Measurements from ENCODE around the gene KRTAP20-3. TPM values are rescaled to one million over a fixed set of nuclear protein-coding genes. Genes with fewer than 3 reads are reported as not detected.

Gene KRTAP20-3
- total and polyA plus RNA-seq, 10 of the 15 experiments (the other 5 are each of a cell fraction or from before 2014, with no cell fraction given) = not detected

DNA sequence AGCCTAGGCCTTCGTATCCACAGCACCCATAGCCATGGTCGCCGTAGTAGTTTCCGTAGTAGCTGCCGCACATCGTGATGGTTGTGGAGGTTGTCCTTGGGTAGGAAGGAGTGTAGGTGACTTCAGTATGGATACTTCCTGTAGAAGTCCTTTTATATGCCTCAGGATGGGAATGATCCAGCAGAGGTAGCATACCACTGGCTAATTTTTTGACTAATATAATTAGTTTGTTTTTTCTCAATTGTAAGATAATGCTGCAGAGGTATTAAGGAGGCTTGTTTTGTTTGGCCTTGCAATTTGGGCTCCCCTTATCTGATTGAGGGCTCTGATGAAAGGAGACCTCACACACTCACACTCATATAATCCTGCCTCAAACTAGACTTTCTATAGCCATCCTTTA is 43.9 kb upstream of the KRTAP20-3 start, which contains the start of gene KRTAP6-2:
KRTAP6-2 (minus strand) TSS at position 101 of the 400 bp plus-strand sequence; CDS start at position 73, 28 bp downstream.
- no peak within 1 kb of the TSS for H3K4me2 ChIP-seq (ENCODE audit: control insufficient read depth, insufficient read depth)
- ATAC-seq (no peak), FAIRE-seq (no peak), DNase-seq (ENCODE audit: low read depth, low spot score) (no peak)
- ChIA-PET SMC1A (ENCODE audit: uncharacterized antibody, unreplicated experiment) (no interaction called here), POLR2A (no interaction called here), CTCF (no interaction called here), RAD21 (ENCODE audit: unreplicated experiment) (no interaction called here)
- H3K27me3 ChIP-seq (replicated peaks in 1 of 2; ENCODE audit: control insufficient read depth in 2 of 2, insufficient read depth in 2 of 2, low read length in 1 of 2) = no peaks in the 10 kb centered on the region
- no peaks in the 10 kb centered on the region for H3K79me2 ChIP-seq (ENCODE audit: control insufficient read depth, insufficient read depth, low read length)
- no peaks in the 10 kb centered on the region for H3K9me3 ChIP-seq (replicated peaks; ENCODE audit: control insufficient read depth, insufficient read depth, low read length)
- intact Hi-C loops (cut with micrococcal nuclease; ENCODE audit: unreplicated experiment) (no loop called here), in situ Hi-C loops (cut with MboI) (no loop called here)
- H3K27ac ChIP-seq (ENCODE audit: control insufficient read depth, insufficient read depth) = no peak within 1 kb of the TSS
- no peaks in the 10 kb centered on the region for H3K36me3 ChIP-seq (ENCODE audit: control insufficient read depth in 2 of 2, insufficient read depth in 2 of 2, low read length in 1 of 2)
- H3K4me1 ChIP-seq (ENCODE audit: control insufficient read depth, insufficient read depth, low read length) = no peaks in the 10 kb centered on the region
- no peak for TF ChIP-seq CHD4 (IDR thresholded peaks at IDR 0.05)
- no peak for TF ChIP-seq YBX1 (IDR thresholded peaks at IDR 0.05)
- TF ChIP-seq HDAC6 (IDR thresholded peaks at IDR 0.05; ENCODE audit: unreplicated experiment) = no peak
- no peak for TF ChIP-seq ZNF384 (IDR thresholded peaks at IDR 0.05; ENCODE audit: borderline replicate concordance, low read depth, low read length)
- no peak for TF ChIP-seq GABPA (IDR thresholded peaks at IDR 0.05; ENCODE audit: low read depth)
- no peak for TF ChIP-seq FOS (IDR thresholded peaks at IDR 0.05; ENCODE audit: borderline replicate concordance, extremely low read depth, insufficient read length)
- TF ChIP-seq EED (IDR thresholded peaks at IDR 0.05; ENCODE audit: low read depth) = no peak
- BruUV-seq (replicated peaks) = no TSS peak
- no peaks in the 10 kb centered on the region for H4K20me1 ChIP-seq (ENCODE audit: control insufficient read depth, insufficient read depth)
- H3K4me3 ChIP-seq = no peak within 1 kb of the TSS
- H3K9ac ChIP-seq (ENCODE audit: control insufficient read depth, insufficient read depth, low read length) = no peak within 1 kb of the TSS
- no peak within 1 kb of the TSS for H2AFZ ChIP-seq (ENCODE audit: control insufficient read depth, low read depth, low read length)
- 60% methylated on average over 6 of the region's 6 CpGs for WGBS (ENCODE audit: insufficient coverage, insufficient replicate concordance, low lambda C conversion rate, missing lambda C conversion rate)

DNA sequence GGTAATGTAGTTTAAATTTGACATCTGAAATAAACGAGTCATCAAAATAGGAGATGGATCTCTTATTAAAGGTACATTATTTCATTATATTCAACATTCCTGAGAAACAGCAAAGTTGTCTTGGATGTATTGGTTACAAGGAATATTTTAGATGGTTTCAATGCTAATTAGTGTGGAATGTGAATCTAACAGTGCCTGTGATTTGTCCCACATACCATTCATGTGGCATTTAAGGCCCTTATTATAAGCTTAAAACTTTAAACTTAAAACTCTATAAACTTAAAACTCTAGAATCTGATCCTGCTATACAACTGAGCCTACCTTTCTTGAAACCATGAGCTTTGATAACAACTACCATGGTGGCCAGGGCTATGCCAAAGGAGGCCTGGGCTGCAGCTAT is 41.9 kb upstream of the KRTAP20-3 start, which contains the start of gene KRTAP22-1:
KRTAP22-1 (plus strand) TSS at position 301 of the 400 bp plus-strand sequence.
- no TSS peak for BruUV-seq (replicated peaks)
- in situ Hi-C loops (cut with MboI) (no loop called here), intact Hi-C loops (cut with micrococcal nuclease; ENCODE audit: unreplicated experiment) (no loop called here)
- no peak within 1 kb of the TSS for H3K4me2 ChIP-seq (ENCODE audit: control insufficient read depth, insufficient read depth)
- H3K27me3 ChIP-seq (replicated peaks in 1 of 2; ENCODE audit: control insufficient read depth in 2 of 2, insufficient read depth in 2 of 2, low read length in 1 of 2) = no peaks in the 10 kb centered on the region
- DNase-seq (ENCODE audit: low read depth, low spot score) (no peak), ATAC-seq (no peak), FAIRE-seq (no peak)
- H3K27ac ChIP-seq (ENCODE audit: control insufficient read depth, insufficient read depth) = no peak within 1 kb of the TSS
- H2AFZ ChIP-seq (ENCODE audit: control insufficient read depth, low read depth, low read length) = no peak within 1 kb of the TSS
- ChIA-PET POLR2A (no interaction called here), SMC1A (ENCODE audit: uncharacterized antibody, unreplicated experiment) (no interaction called here), CTCF (no interaction called here), RAD21 (ENCODE audit: unreplicated experiment) (no interaction called here)
- no peaks in the 10 kb centered on the region for H3K79me2 ChIP-seq (ENCODE audit: control insufficient read depth, insufficient read depth, low read length)
- no peaks in the 10 kb centered on the region for H3K4me1 ChIP-seq (ENCODE audit: control insufficient read depth, insufficient read depth, low read length)
- WGBS (ENCODE audit: insufficient coverage, insufficient replicate concordance, low lambda C conversion rate, missing lambda C conversion rate) = 0% methylated on average over 1 of the region's 1 CpG
- TF ChIP-seq ZNF207 (IDR thresholded peaks at IDR 0.05; ENCODE audit: borderline replicate concordance) = no peak
- TF ChIP-seq CEBPB (IDR thresholded peaks at IDR 0.05; ENCODE audit: borderline replicate concordance in 1 of 2, low read depth in 2 of 2, low read length in 2 of 2) = no peak
- no peak within 1 kb of the TSS for H3K4me3 ChIP-seq
- H4K20me1 ChIP-seq (ENCODE audit: control insufficient read depth, insufficient read depth) = no peaks in the 10 kb centered on the region
- no peaks in the 10 kb centered on the region; the same call in 2 of the 3 replicates for H3K9me3 ChIP-seq (replicated peaks; ENCODE audit: control insufficient read depth, insufficient read depth, low read length)
- H3K9ac ChIP-seq (ENCODE audit: control insufficient read depth, insufficient read depth, low read length) = no peak within 1 kb of the TSS
- H3K36me3 ChIP-seq (ENCODE audit: control insufficient read depth in 2 of 2, insufficient read depth in 2 of 2, low read length in 1 of 2) = no peaks in the 10 kb centered on the region

Data from GM12878 (cell line).